Activated CD4-positive, alpha-beta T cell treated with anti-CD3 and anti-CD28 coated beads for 36 hours (primary cell): ENCODE data around the gene CELA2A. TPM values are rescaled to one million over a fixed set of nuclear protein-coding genes. Genes with fewer than 3 reads are reported as not detected.

Experiments
- total RNA-seq, 2 experiments: library from RNA; stranded (reverse); gene quantifications; one replicate each; pipeline ENCODE4 v1.2.3, GENCODE V29; 2021

CELA2A gene
- total RNA-seq, 2 experiments from 2014 or later = not detected

Other genes starting within 250 kb of the CELA2A start
- gene FHAD1, start 209.5 kb upstream of the CELA2A start, total RNA-seq = under 1 TPM; 0.21 to 0.53 TPM
- gene EFHD2, start 46.8 kb upstream of the CELA2A start, total RNA-seq = 10 to 100 TPM; 43.1 to 48.6 TPM
- gene CTRC, start 18.3 kb upstream of the CELA2A start, total RNA-seq = not detected
- not detected for gene CELA2B, start 19.4 kb downstream of the CELA2A start, total RNA-seq
- gene CASP9, start 67.5 kb downstream of the CELA2A start, total RNA-seq = 1 to 10 TPM; 7.6 to 9.6 TPM
- gene DNAJC16, start 70.1 kb downstream of the CELA2A start, total RNA-seq = 10 to 100 TPM; 10.9 to 14.1 TPM
- gene AGMAT, start 128.3 kb downstream of the CELA2A start, total RNA-seq = 10 to 100 TPM; 18.1 to 24.0 TPM
- 10 to 100 TPM; 30.2 to 34.0 TPM for gene DDI2, start 160.7 kb downstream of the CELA2A start, total RNA-seq
- gene PLEKHM2, start 227.6 kb downstream of the CELA2A start, total RNA-seq = 10 to 100 TPM; 48.2 to 50.1 TPM